HG02798 (cell line): Measurements from ENCODE around the gene ERAS.
"Not testable (repeated sequence)": the region's sequence is repeated elsewhere in the genome, so short reads cannot be mapped to it uniquely, and the experiment has no call there.

Experiments used
- ATAC-seq: cut with Tn5 transposase; IDR thresholded peaks from one replicate; pipeline ENCODE4 v1.9.1; 2021; ENCODE audit warnings: mild to moderate bottlenecking; ENCODE audit not compliant: unreplicated experiment, poor library complexity

ERAS gene

GRCh38 chrX:48829016-48829735 is 2.9 kb downstream of the ERAS start:
- ATAC-seq: no peak

- ATAC-seq: no peak
Observed at GRCh38 chrX:48831136-48831908, 5.0 kb downstream of the ERAS start.

DNA sequence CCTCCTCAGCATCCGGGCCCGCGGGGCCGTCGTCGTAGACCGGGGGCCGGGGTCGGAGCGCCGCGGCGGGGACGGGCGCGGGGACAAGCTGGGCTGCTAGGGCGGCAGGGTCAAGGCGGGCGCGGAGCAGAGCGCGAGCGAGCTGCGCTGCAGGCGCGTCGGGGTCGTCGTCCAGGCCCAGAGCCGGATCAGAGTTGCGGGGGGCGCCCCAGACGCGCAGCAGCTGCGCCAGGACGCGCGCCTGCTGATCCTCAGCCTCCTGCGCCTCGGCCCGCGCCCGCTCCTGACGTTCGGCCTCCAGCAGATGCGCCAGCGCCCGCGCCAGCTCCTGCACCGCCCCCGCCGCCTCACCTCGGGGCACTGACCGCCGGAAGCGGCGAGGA is 5.6 kb downstream of the ERAS start:
- ATAC-seq: no peak

- no peak for ATAC-seq
Observed at GRCh38 chrX:48833542-48834138, 7.3 kb downstream of the ERAS start.

DNA sequence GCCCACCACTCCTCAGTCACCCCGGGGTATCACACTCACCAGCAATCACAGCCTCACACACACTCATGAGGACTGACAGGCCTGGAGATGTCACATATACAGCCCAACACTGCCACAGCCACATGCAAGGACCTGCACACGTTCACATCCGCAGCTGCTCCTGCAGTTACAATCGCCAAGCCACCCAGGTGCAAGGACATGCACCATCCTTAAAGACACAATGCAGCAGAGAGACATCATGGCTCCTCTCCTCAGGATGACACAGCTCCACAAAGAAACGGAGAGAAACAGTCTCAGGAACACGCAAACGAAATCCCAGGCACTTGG is 8.0 kb downstream of the ERAS start:
- no peak for ATAC-seq

DNA sequence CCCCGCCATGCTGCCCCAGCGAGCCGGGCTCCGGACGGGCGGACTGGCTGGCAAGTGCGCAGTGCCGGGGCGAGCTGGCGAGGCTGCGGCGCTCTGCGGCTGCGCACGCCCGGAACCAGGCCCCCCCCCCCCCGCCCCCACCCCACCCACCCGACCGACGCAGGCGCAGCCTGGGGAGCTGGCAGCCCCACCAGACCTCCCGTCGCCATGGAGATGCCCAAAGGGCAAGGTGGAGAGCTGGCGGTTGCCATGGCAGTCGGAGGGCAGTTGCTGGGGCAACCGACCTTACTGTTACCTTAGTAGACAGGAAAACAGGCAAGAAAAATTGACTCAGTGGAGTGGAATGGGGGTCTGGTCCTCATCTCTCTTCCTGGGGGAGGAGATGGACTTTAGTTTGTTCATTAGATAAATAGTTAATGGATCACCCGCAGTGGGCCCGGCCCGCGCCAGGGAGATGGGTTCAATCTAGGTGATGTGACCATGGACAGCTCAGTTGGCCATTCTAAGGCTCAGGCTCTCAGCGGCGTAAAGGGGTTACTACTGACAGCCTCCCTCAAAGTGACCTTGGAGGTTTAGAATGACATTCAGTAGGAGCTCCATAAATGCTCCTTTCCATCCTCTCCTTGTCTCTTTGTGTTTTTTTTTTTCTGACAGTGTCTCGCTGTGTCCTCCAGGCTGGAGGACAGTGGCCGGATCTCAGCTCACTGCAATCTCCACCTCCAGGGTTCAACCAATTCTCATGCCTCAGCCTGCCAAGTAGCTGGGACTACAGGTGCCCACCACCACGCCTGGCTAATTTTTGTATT is 9.4 kb downstream of the ERAS start, which contains the start of gene PCSK1N:
Gene PCSK1N, minus strand, starts transcription at position 87 of the 806 bp plus-strand sequence. Its CDS starts 78 bp downstream, at position 9.
- ATAC-seq: no peak

DNA sequence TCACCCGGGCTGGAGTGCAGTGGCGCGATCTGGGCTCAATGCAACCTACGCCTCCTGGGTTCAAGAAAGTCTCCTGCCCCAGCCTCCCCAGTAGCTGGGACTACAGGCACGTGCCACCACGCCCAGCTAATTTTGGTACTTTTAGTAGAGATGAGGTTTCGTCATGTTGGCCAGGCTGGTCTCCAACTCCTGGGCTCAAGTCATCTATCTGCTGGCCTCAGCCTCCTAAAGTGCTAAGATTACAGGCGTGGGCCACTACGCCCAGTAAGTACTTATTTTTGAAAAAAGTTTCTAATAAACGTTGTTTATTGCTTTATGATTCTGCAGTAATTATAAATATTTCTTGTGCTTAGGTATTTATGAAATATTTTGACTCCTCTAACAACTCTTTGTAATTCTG is 13.4 kb downstream of the ERAS start:
- ATAC-seq: no peak

- ATAC-seq: no peak
Observed at GRCh38 chrX:48848847-48849246, 22.5 kb downstream of the ERAS start.

GRCh38 chrX:48852857-48853256 is 26.5 kb downstream of the ERAS start:
- ATAC-seq: no peak

- ATAC-seq: not testable (repeated sequence)
Observed at GRCh38 chrX:48853494-48853893, 27.2 kb downstream of the ERAS start.

- not testable (repeated sequence) for ATAC-seq
Observed at GRCh38 chrX:48854121-48854804, 27.9 kb downstream of the ERAS start.

GRCh38 chrX:48854898-48855297 is 28.6 kb downstream of the ERAS start:
- no peak for ATAC-seq

GRCh38 chrX:48864210-48864609 is 37.9 kb downstream of the ERAS start:
- ATAC-seq: no peak

- not testable (repeated sequence) for ATAC-seq
Observed at GRCh38 chrX:48872017-48872416, 45.7 kb downstream of the ERAS start.

DNA sequence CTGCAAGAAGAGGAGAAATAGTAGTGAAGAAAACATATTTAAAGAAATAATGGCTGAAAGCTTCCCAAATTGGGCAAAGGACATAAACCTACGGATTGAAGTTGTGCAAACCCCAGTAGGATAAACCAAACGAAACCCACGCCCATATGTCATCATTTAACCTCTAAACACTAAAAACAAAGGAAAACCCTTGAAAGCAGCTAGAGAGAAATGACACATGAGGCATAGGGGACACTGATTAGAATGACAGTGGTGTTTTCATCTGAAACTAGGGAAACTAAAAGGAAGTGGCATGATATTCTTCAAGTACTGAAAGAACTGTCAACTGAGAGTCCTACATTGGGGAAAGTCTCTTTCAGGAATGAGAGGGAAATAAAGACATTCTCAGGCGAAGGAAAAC is 50.6 kb downstream of the ERAS start:
- not testable (repeated sequence) for ATAC-seq
